Stimulated activated CD8-positive, alpha-beta memory T cell treated with anti-CD3 and anti-CD28 coated beads, Interleukin-4, amount 100 ng/mL, for 4 hours (primary cell): ENCODE measurements around the gene LRIF1.

Experiments used
- DNase-seq, 2 donors: peaks; one replicate each; pipeline ENCODE4 v3.0.0-alpha.2; 2020; ENCODE audit warnings: low read depth in 2 of 2, low spot score in 1 of 2

Gene LRIF1

GRCh38 chr1:110897681-110898080, 66.0 kb downstream of the LRIF1 start:
- DNase-seq = no peak
